Hair follicular keratinocyte (primary cell): ENCODE results near the gene BBS9. TPM values are rescaled to one million over a fixed set of nuclear protein-coding genes. Genes with fewer than 3 reads are reported as not detected.

Experiments
- total RNA-seq: library from RNA; depleted of rRNA; stranded (reverse); fragments of >200 nt; gene quantifications from 2 replicates; pipeline ENCODE4 v1.2.3, GENCODE V29; 2015

The BBS9 gene
- total RNA-seq: 7.6 and 8.5 TPM in 2 replicates

DNA sequence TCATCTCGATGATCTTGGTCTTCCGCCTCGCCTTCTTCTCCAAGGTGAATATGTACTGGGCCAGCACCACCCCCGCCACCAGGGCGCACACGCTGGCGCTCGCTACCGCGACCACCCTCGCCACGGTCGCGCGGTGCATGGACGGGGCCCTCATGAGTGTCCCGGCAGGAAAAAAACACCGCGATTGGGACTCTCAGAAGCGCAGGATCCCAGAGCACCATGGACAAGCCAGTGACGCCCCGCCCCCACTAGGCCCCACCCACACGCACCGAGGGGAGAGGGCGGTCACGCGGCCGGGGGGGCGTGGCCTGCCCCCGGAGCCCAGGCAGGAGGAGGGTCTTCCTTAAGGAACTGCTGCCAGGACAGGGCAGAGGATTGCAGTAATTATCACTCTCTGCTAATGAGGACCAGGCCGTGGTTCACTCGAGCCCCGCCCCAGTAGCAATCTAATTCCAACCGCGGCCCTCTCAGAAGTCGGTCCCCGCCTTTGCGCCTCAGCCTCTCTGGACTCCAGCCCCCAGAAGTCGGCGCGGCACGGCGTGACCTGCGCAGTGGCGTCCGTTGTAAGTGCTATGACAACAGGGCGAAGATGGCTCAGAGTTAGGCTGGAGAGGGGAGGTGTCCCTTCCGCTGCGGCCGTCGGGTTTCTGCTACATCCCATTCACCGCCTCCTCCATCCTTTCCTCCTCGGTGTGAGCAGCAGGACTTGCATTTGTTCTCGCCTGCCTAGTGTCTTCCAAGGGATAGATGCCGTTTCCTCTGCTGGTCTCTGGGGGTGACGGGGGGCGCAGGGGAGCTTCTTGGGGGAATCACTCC, at the start of gene BBS9:
TSS of gene BBS9 (plus strand) at position 575 of the 816 bp plus-strand sequence. CDS start 16,689 bp downstream, outside the sequence.

DNA sequence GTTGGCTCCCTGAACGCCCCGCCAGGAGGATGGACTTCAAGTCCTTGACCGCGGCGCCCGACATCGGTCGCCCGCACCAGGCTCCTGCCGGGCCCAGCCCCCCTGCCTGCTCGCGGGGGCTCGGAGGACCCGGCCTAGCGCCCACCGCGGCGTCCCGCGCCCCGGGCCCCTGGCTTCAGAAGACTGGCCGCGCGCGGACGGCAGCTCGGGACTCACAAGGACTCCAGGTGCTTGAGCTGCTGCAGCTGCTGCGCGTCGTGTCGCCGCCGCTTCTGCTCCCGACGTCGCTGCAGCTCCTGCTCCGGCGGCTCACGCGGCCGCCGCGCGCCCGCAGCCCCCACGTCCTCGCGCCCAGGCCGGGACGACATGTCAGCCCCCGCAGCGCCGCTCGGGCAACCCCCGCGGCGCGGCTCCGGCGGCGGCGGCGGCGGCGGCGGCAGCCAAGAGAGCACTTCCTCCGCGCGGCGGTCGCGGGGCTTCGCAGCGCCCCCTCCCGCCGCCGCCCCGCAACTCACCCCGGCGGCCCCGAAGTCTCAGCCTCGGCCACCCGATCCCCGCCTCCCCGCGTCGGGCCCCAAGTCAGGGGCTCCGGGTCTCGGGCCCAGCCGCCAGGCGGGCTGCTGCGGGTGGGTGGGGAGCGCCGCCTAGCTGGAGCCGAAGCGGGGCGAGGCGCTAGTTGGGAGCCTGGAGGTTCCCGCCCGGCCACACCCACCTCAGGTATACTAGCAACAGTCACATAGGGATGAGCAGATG, 20.2 kb upstream of the BBS9 start, which contains the start of gene RP9:
TSS of gene RP9 (minus strand) at position 400 of the 753 bp plus-strand sequence. CDS start at position 368, 32 bp downstream.

Other genes starting within 250 kb of the BBS9 start
- gene KBTBD2, start 237.8 kb upstream of the BBS9 start, total RNA-seq: 21.0 and 33.0 TPM in 2 replicates
- gene FKBP9, start 172.1 kb upstream of the BBS9 start, total RNA-seq: 153 and 238 TPM in 2 replicates
- 20.4 and 25.0 TPM in 2 replicates for gene NT5C3A, start 66.8 kb upstream of the BBS9 start, total RNA-seq
- gene RP9, start 20.2 kb upstream of the BBS9 start, total RNA-seq: 10.3 and 17.8 TPM in 2 replicates